KG1 (cell line): ENCODE measurements around the gene PLCL2.
"Not testable (repeated sequence)": the region's sequence is repeated elsewhere in the genome, so short reads cannot be mapped to it uniquely, and the experiment has no call there.

Experiments
- DNase-seq: peaks from one replicate; lab custom pipeline; 2025; lab: John Stamatoyannopoulos, UW

The PLCL2 gene

GRCh38 chr3:16961621-16962205 is 77.0 kb downstream of the PLCL2 start:
- no peak for DNase-seq

- DNase-seq = no peak
Measured at GRCh38 chr3:16975083-16975482, 90.3 kb downstream of the PLCL2 start.

GRCh38 chr3:16978234-16978920 is 93.6 kb downstream of the PLCL2 start:
- no peak for DNase-seq

- DNase-seq = no peak
Measured at GRCh38 chr3:16978921-16979271, 94.1 kb downstream of the PLCL2 start.

DNA sequence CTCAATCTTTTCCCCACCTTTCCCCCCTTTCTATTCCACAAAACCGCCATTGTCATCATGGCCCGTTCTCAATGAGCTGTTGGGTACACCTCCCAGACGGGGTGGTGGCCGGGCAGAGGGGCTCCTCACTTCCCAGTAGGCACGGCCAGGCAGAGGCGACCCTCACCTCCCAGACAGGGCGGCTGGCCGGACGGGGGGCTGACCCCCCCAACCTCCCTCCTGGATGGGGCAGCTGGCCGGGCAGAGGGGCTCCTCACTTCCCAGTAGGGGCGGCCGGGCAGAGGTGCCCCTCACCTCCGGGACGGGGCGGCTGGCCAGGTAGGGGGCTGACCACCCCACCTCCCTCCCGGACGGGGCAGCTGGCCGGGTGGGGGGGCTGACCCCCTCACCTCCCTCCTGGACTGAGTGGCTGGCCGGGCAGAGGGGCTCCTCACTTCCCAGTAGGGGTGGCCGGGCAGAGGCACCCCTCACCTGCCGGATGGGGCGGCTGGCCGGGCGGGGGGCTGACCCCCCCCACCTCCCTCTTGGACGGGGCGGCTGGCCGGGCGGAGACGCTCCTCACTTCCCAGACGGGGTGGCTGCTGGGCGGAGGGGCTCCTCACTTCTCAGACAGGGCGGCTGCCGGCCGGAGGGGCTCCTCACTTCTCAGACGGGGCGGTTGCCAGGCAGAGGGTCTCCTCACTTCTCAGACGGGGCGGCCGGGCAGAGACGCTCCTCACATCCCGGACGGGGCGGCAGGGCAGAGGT is 95.2 kb downstream of the PLCL2 start:
- not testable (repeated sequence) for DNase-seq

- not testable (repeated sequence) for DNase-seq
Measured at GRCh38 chr3:16980526-16980925, 95.8 kb downstream of the PLCL2 start.

DNA sequence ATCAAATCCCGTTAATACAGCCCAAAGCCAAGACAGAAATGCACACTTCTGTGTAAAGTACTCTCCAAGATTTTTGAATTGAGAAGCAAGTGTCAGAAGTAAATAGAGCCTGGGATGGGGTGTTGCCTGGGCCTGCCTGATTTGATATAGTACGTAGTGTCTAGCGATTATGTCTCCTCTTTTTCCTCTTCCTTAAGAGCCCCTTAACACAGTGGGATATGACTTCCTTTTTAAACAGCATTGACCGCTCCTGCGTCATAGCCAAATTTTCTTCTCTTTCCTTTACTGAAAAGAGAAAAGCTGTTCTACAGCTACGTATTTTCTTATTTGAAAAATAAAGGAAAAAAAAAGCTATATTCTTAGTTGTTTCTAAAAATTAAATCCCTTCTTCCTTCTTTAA is 97.7 kb downstream of the PLCL2 start:
- no peak for DNase-seq

DNA sequence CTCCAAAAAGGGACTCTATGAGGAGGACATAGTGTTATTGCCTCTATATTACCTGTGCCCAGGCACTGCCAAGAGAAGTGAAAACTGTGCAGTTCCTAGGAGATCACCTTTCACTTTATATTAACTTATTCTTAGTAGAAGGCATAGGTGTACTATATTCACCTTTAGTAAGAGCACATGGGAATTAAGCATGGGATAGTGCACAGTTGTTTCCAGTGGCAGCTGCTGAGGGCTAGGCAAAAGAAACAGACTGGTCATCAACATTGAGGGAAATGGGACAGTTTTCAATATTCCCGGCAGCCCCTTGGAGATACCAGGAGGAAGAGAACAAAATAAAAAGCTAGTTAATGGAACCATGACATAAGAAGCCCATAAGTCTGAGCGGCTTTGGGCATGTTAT is 100.9 kb downstream of the PLCL2 start:
- no peak for DNase-seq

- DNase-seq = no peak
Measured at GRCh38 chr3:16987141-16987540, 102.4 kb downstream of the PLCL2 start.

GRCh38 chr3:16990163-16990562 is 105.4 kb downstream of the PLCL2 start:
- no peak for DNase-seq

- DNase-seq = no peak
Measured at GRCh38 chr3:16992198-16992597, 107.4 kb downstream of the PLCL2 start.

- no peak for DNase-seq
Measured at GRCh38 chr3:16993227-16993626, 108.5 kb downstream of the PLCL2 start.

GRCh38 chr3:16994854-16995525 is 110.2 kb downstream of the PLCL2 start:
- DNase-seq = no peak

DNA sequence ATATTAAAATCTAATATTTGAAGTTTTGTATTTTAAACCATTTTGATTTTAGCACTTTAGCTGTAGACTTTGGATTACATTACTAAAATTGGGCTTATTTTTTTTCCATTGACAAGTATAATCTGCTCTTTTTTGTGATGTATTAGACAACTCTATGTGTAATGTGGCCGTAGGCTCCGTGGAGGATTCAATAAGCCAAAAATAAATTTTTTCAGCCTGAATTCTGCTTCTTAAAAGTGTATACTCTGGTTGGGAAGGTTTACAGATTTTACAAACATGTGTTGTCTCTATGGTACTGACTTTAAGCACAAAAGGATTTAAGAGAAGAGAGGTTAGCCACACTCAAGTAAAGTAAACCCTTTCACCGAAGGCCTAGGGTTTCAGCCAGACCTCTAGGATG is 110.8 kb downstream of the PLCL2 start:
- DNase-seq = no peak

GRCh38 chr3:16998236-16998923 is 113.6 kb downstream of the PLCL2 start:
- DNase-seq = no peak

DNA sequence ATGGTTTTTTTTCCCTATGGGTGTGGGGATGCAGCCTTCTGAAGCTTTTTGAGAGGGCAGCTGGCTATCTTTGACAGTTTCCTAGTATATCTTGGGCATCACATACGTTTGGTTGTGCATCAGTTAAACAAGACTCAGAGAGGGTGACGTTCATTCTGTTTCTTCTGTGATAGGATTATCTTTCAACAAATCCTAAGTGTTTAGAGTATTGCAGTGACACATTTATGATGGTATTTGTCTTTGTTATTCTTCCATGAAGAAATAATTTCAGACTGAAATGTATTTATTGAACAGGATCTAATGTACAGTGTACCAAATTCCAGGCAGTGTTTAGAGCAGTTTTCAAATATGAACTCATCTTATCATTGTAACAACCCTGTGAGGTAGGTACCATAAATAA is 114.4 kb downstream of the PLCL2 start:
- no peak for DNase-seq

GRCh38 chr3:16999871-17000270 is 115.1 kb downstream of the PLCL2 start:
- no peak for DNase-seq

DNA sequence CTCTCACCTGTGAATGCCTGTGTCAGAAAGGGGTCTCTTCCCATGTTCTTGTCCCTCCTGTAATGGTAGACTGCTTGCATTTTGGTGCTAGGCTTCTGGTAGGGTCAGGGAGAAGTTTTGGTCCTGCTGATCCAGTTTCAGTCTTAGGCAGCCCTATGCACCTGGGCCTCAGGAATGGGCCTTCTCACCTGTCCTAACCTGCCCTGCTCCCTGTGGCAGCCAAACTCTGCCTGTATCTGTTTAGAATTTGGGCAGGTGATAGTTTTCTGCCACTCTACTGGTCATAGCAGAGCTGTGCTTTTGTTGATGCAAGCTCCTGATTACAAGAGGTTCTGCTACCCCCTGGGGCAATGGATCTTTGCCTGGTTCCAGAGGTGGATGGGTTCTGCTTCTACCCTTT is 118.7 kb downstream of the PLCL2 start:
- no peak for DNase-seq

GRCh38 chr3:17006132-17006852 is 121.5 kb downstream of the PLCL2 start:
- DNase-seq = no peak

- no peak for DNase-seq
Measured at GRCh38 chr3:17007284-17007683, 122.5 kb downstream of the PLCL2 start.

DNA sequence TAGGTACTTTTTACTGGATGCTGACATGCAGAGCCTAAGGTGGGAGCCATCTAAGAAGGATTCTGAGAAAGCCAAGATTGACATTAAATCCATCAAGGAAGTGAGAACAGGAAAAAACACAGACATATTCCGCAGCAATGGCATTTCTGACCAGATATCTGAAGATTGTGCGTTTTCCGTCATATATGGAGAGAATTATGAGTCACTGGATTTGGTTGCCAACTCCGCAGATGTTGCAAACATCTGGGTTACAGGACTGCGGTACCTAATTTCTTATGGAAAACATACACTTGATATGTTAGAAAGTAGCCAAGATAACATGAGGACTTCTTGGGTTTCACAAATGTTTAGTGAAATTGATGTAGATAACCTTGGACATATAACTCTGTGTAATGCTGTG is 125.1 kb downstream of the PLCL2 start:
- DNase-seq = no peak
